GM12892 (cell line): ENCODE data around the gene GDF3.
"Not testable (repeated sequence)": the region's sequence is repeated elsewhere in the genome, so short reads cannot be mapped to it uniquely, and the experiment has no call there.

ENCODE experiments used
- DNase-seq: peaks from one replicate; pipeline ENCODE4 v3.0.0; 2011; ENCODE audit not compliant: insufficient read length
- FAIRE-seq: peaks from 2 replicates; lab custom pipeline; 2011; peaks lifted over from hg19 to GRCh38; lab: Jason Lieb, UNC
- POLR2A ChIP-seq: IDR thresholded peaks from 2 replicates; pipeline ENCODE4 v1.6.1; 2011; ENCODE audit warnings: low read depth, low read length, control low read depth
- POLR2AphosphoS5 ChIP-seq: IDR thresholded peaks from 2 replicates; pipeline ENCODE4 v1.6.1; 2011; ENCODE audit warnings: low read depth, low read length, control low read depth
- TAF1 ChIP-seq: IDR thresholded peaks from 2 replicates; pipeline ENCODE4 v1.6.1; 2011; ENCODE audit warnings: low read depth, mild to moderate bottlenecking, control low read depth, low read length, borderline replicate concordance

GDF3 gene

DNA sequence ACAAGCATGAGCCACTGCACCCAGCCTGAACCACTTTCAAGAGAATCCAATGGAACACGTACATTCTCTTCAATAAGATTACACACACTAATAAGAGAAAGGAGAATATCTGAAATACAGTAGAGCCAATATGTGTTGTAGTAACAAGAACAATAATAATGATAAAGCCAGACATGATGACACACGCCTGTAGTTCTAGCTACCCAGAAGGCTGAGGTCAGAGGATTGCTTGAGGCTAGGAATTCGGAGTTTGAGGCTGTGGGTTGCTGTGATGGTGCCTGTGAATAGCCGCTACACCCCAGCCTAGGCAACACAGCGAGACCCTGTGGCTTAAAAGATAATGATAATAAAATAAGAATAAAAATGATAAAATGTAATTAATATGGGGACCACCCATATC lies 45.5 kb downstream of the GDF3 start:
- DNase-seq (no peak), FAIRE-seq (no peak)

GRCh38 chr12:7647071-7647470 lies 48.5 kb downstream of the GDF3 start:
- TF ChIP-seq POLR2A (no peak), TAF1 (no peak), POLR2AphosphoS5 (no peak)
- FAIRE-seq (no peak), DNase-seq (no peak)

More for the DNA sequence above, 45.5 kb downstream of the GDF3 start:
- no peak for TF ChIP-seq POLR2AphosphoS5
- no peak for TF ChIP-seq TAF1
- no peak for TF ChIP-seq POLR2A

GRCh38 chr12:7646178-7646475 lies 49.4 kb downstream of the GDF3 start:
- TF ChIP-seq POLR2AphosphoS5 = no peak
- TF ChIP-seq TAF1 = no peak
- no peak for TF ChIP-seq POLR2A
- FAIRE-seq (peak; percentile 58), DNase-seq (no peak)

DNA sequence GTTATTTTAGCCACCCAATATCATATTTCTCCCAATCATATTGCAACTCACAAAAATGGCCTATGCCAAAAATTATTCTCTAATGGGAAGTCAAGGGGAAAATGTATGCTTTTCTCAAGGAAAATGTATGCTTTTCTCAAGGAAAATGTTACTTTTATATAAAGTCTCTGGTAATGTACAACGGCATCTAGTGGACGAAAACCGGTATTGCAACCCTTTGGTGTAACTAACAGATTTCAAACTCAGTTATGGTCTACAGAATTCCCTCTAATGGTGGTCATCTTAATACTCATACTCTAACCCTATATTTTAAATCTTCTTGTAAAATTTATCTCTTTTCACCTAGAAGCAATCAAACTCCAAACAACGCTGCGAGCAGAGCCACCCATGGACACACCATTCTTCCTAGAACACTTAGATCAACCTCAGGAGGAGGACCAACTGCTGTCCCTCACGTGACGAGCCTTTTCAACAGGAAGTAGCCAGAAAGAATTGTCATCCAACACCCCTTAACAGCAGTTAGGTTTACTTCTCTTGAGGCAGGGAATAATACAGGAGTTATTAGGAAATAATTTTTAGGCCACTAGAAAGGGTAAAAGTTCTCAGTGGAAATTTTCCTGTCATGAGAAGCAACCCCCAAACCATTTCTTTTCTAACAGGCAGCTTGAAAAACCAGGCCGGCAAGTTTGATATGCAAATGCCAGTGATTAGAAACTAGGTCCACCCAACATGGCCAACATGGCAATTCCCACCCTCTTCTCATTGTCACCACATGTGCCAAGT lies 50.0 kb downstream of the GDF3 start:
- DNase-seq (no peak), FAIRE-seq (no peak)
- no peak for TF ChIP-seq POLR2AphosphoS5
- no peak for TF ChIP-seq TAF1
- no peak for TF ChIP-seq POLR2A

DNA sequence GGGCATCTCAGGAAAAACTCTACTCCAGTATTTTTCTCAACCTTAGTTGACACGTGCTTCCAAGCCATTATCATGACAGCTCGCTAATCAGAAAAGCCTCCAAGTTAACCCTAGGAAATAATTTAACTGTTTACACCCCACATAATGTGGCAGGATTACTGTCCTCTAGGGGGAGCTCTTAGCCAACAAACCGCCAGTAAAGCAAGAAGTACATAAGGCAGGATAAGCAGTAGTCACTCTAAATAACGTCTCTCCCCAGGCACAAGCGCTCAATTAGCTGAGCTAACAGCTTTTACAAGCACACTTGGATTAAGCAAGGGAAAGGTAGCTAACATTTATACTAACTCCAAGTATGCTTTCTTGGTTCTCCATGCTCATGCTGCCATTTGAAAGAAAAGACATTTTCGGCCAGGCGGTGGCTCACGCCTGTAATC lies 52.7 kb downstream of the GDF3 start:
- FAIRE-seq (no peak), DNase-seq (no peak)
- TF ChIP-seq POLR2A (no peak), POLR2AphosphoS5 (no peak), TAF1 (no peak)

DNA sequence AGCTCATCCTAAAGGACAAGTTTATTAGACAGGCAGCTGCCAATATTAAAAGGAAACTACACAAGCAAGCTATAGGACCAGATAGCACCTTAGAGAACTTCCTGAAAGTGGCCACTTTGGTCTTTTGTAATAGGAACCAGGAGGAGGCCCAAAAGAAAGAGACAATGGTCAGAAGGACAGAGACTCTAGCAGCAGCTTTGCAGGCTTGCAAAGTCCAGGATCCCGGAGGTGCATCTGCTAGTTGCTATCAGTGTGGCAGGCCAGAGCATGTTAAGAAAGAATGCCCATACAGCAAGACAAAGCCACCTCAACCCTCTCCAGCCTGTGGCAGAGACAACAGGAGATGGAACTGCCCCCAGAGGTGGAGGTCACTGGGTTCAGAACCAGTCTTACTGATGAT lies 53.3 kb downstream of the GDF3 start:
- no peak for DNase-seq
- no peak for TF ChIP-seq POLR2AphosphoS5
- TF ChIP-seq POLR2A = no peak
- TF ChIP-seq TAF1 = no peak
- FAIRE-seq = no peak

DNA sequence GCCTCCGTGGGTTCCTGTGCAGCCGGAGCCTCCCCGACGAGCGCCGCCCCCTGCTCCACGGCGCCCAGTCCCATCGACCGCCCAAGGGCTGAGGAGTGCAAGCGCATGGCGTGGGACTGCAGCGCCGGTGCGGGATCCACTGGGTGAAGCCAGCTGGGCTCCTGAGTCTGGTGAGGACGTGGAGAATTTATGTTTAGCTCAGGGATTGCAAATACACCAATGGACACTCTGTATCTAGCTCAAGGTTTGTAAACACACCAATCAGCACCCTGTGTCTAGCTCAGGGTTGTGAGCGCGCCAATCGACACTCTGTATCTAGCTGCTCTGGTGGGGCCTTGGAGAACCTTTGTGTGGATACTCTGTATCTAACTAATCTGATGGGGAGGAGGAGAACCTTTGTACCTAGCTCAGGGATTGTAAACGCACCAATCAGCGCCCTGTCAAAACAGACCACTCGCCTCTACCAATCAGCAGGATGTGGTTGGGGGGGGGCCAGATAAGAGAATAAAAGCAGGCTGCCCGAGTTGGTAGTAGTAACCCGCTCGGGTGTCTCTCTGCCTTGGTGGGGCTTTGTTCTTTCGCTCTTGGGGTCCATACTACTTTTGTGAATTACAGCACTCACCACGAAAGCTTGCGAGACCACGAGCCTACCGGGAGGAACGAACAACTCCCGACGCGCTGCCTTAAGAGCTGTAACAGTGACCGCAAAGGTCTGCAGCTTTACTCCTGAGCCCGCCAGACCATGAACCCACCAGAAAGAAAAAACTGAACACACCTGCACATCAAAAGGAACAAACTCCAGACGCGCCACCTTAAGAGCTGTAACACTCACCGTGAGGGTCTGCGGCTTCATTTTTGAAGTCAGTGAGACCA lies 55.2 kb downstream of the GDF3 start:
- not testable (repeated sequence) for FAIRE-seq

More for the DNA sequence above, 55.2 kb downstream of the GDF3 start:
- DNase-seq = not testable (repeated sequence)
